ENCODE results near the gene PADI4. TPM values are rescaled to one million over a fixed set of nuclear protein-coding genes. Genes with fewer than 3 reads are reported as not detected.

The PADI4 gene
- total and polyA plus RNA-seq, 4 donors: 0.32 to 6.1 (median 0.90) TPM

- Histone ChIP-seq H3K27me3 (ENCODE audit: control insufficient read depth in 4 of 4, insufficient read depth in 4 of 4, low read length in 3 of 4) (peaks cover 0 to 7% (median 2%) of the 10 kb centered on the region in 4 donors), H3K36me3 (ENCODE audit: control insufficient read depth in 4 of 4, insufficient read depth in 3 of 4, low read depth in 1 of 4, low read length in 3 of 4) (no peaks in the 10 kb centered on the region), H3K4me1 (ENCODE audit: control insufficient read depth in 4 of 4, insufficient read depth in 4 of 4, low read length in 3 of 4) (no peaks in the 10 kb centered on the region), H3K9ac (ENCODE audit: low read depth in 1 of 2, low read length in 2 of 2) (no peak overlapping the region), H3K9me3 (ENCODE audit: control insufficient read depth in 4 of 4, low read length in 3 of 4) (peaks cover 0 to 3% (median 0%) of the 10 kb centered on the region in 4 donors), H3K4me3 (ENCODE audit: low read depth in 1 of 3, low read length in 3 of 3) (no peak overlapping the region), H3K27ac (ENCODE audit: low read depth in 1 of 2, low read length in 2 of 2) (no peak overlapping the region)
- TF ChIP-seq HNF4A (conservative IDR thresholded peaks at IDR 0.05): no peak
- no peak for TF ChIP-seq YY1 (IDR thresholded peaks at IDR 0.05)
- no peak for DNase-seq (ENCODE audit: low spot score)
- 71% methylated on average over 6 of the region's 6 CpGs for WGBS
Observed at GRCh38 chr1:17306407-17306806, 1.6 kb upstream of the PADI4 start.

DNA sequence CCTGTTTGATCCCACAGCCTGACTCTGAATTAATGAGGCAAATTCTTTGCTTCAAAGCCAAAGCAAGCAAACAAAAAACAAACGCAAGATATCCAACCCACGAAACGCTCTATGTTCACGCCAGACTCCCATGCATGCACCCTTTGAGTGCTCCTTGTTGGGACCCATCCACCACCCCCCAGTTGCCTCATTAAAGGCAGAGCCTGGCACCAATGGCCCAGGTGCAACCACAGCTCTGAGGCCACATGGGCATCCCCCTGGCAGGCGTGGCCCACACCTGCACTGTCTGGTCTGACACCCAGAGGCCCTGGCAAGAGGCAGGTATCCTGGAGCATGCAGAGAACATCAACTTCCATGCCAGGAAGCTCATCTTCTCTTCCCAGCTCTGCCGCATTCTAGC is 1.1 kb upstream of the PADI4 start:
- no peaks in the 10 kb centered on the region for H3K4me1 ChIP-seq (ENCODE audit: control insufficient read depth in 4 of 4, insufficient read depth in 4 of 4, low read length in 3 of 4)

More for the DNA sequence above, 1.1 kb upstream of the PADI4 start:
- Histone ChIP-seq H3K27me3 (ENCODE audit: control insufficient read depth in 4 of 4, insufficient read depth in 4 of 4, low read length in 3 of 4) (peaks cover 0 to 7% (median 2%) of the 10 kb centered on the region in 4 donors), H3K27ac (ENCODE audit: low read depth in 1 of 2, low read length in 2 of 2) (no peak overlapping the region), H3K4me3 (ENCODE audit: low read depth in 1 of 3, low read length in 3 of 3) (no peak overlapping the region), H3K36me3 (ENCODE audit: control insufficient read depth in 4 of 4, insufficient read depth in 3 of 4, low read depth in 1 of 4, low read length in 3 of 4) (no peaks in the 10 kb centered on the region), H3K9me3 (ENCODE audit: control insufficient read depth in 4 of 4, low read length in 3 of 4) (peaks cover 0 to 2% (median 0%) of the 10 kb centered on the region in 4 donors), H3K9ac (ENCODE audit: low read depth in 1 of 2, low read length in 2 of 2) (no peak overlapping the region)
- TF ChIP-seq ATF3 (IDR thresholded peaks at IDR 0.05) (no peak), NR2F2 (IDR thresholded peaks at IDR 0.05) (no peak), RXRA (IDR thresholded peaks at IDR 0.05) (no peak), MAX (IDR thresholded peaks at IDR 0.05) (no peak), RAD21 (IDR thresholded peaks at IDR 0.05) (no peak), GABPA (IDR thresholded peaks at IDR 0.05 in 1 of 2, conservative IDR thresholded peaks at IDR 0.05 in 1 of 2) (no peak), REST (IDR thresholded peaks at IDR 0.05) (no peak), SP1 (IDR thresholded peaks at IDR 0.05) (no peak), EGR1 (IDR thresholded peaks at IDR 0.05; ENCODE audit: low read depth in 2 of 2) (no peak), YY1 (IDR thresholded peaks at IDR 0.05) (no peak), CTCF (IDR thresholded peaks at IDR 0.05; ENCODE audit: low read depth, low read length, missing input control) (no peak), FOXA2 (IDR thresholded peaks at IDR 0.05) (no peak), TAF1 (conservative IDR thresholded peaks at IDR 0.05) (no peak), HNF4A (conservative IDR thresholded peaks at IDR 0.05) (no peak), JUND (IDR thresholded peaks at IDR 0.05) (no peak), FOXA1 (IDR thresholded peaks at IDR 0.05) (no peak), HNF4G (IDR thresholded peaks at IDR 0.05) (no peak)
- TF ChIP-seq, protein P1, sequence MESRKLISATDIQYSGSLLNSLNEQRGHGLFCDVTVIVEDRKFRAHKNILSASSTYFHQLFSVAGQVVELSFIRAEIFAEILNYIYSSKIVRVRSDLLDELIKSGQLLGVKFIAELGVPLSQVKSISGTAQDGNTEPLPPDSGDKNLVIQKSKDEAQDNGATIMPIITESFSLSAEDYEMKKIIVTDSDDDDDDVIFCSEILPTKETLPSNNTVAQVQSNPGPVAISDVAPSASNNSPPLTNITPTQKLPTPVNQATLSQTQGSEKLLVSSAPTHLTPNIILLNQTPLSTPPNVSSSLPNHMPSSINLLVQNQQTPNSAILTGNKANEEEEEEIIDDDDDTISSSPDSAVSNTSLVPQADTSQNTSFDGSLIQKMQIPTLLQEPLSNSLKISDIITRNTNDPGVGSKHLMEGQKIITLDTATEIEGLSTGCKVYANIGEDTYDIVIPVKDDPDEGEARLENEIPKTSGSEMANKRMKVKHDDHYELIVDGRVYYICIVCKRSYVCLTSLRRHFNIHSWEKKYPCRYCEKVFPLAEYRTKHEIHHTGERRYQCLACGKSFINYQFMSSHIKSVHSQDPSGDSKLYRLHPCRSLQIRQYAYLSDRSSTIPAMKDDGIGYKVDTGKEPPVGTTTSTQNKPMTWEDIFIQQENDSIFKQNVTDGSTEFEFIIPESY (IDR thresholded peaks at IDR 0.05): no peak
- DNase-seq (ENCODE audit: low spot score): no peak
- WGBS: 26% methylated on average over 6 of the region's 6 CpGs
